Neural cell (in vitro differentiated cells): ENCODE results near the gene TFPT. TPM values are rescaled to one million over a fixed set of nuclear protein-coding genes. Genes with fewer than 3 reads are reported as not detected.

ENCODE experiments used
- H2AFZ ChIP-seq: fragments of 200-600, 300-800 bp; sonication (generic), shearing (Covaris generic); 2 replicates; pipeline ENCODE4 v1.6.0; 2014; ENCODE audit warnings: low read depth, mild to moderate bottlenecking, antibody characterized with exemption, low read length, moderate library complexity
- H3F3A ChIP-seq: fragments of 200-600 bp; shearing (Covaris generic); 2 replicates; pipeline ENCODE4 v1.6.1; 2016; ENCODE audit warnings: mild to moderate bottlenecking, moderate library complexity, mixed read lengths, antibody characterized with exemption, low read length; ENCODE audit not compliant: insufficient read depth, poor library complexity, severe bottlenecking
- H3K27ac ChIP-seq: fragments of 200-600, 300-800 bp; sonication (generic), shearing (Covaris generic); 2 replicates; pipeline ENCODE4 v1.5.1; 2014; ENCODE audit warnings: mild to moderate bottlenecking, low read length, moderate library complexity
- H3K27me3 ChIP-seq: fragments of 300-800, 200-600 bp; sonication (generic), shearing (Covaris generic); 2 replicates; pipeline ENCODE4 v1.6.0; 2014; ENCODE audit warnings: mild to moderate bottlenecking, low read depth, low read length, moderate library complexity; ENCODE audit not compliant: insufficient read depth
- H3K36me3 ChIP-seq: fragments of 300-800, 200-600 bp; sonication (generic), shearing (Covaris generic); 2 replicates; pipeline ENCODE4 v1.5.1; 2014; ENCODE audit warnings: mild to moderate bottlenecking, antibody characterized with exemption, low read length, moderate library complexity; ENCODE audit not compliant: insufficient read depth
- H3K4me2 ChIP-seq: fragments of 300-800, 200-600 bp; sonication (generic), shearing (Covaris generic); 2 replicates; pipeline ENCODE4 v1.6.0; 2014; ENCODE audit warnings: mild to moderate bottlenecking, low read length
- H3K4me3 ChIP-seq: fragments of 300-800, 200-600 bp; sonication (generic), shearing (Covaris generic); 2 replicates; pipeline ENCODE4 v1.5.1; 2014; ENCODE audit warnings: mild to moderate bottlenecking, low read length, moderate library complexity
- H3K79me2 ChIP-seq: fragments of 200-600 bp; shearing (Covaris generic); replicated peaks from 2 replicates; pipeline ENCODE4 v1.6.0; 2014; ENCODE audit warnings: mild to moderate bottlenecking, low read length, moderate library complexity; ENCODE audit not compliant: insufficient read depth
- H3K9ac ChIP-seq: fragments of 300-800, 200-600 bp; sonication (generic), shearing (Covaris generic); 2 replicates; pipeline ENCODE4 v1.6.1; 2016; ENCODE audit warnings: mild to moderate bottlenecking, low read length, mixed read lengths
- H3K9me2 ChIP-seq: fragments of 200-600 bp; shearing (Covaris generic); 2 replicates; pipeline ENCODE4 v1.6.1; 2016; ENCODE audit warnings: mild to moderate bottlenecking, low read length, mixed read lengths; ENCODE audit not compliant: insufficient read depth
- H3K9me3 ChIP-seq: fragments of 200-600, 300-800 bp; sonication (generic), shearing (Covaris generic); 2 replicates; pipeline ENCODE4 v1.6.1; 2016; ENCODE audit warnings: mild to moderate bottlenecking, mixed run types, low read length, moderate library complexity, mixed read lengths
- H4K20me1 ChIP-seq: fragments of 200-600 bp; shearing (Covaris generic); 2 replicates; pipeline ENCODE4 v1.6.1; 2016; ENCODE audit warnings: mild to moderate bottlenecking, mixed run types; ENCODE audit not compliant: insufficient read depth
- EP300 ChIP-seq: fragments of 450-650 bp; conservative IDR thresholded peaks from 2 replicates; pipeline ENCODE4 v1.6.1; 2014; ENCODE audit warnings: antibody characterized with exemption, mild to moderate bottlenecking, moderate library complexity; ENCODE audit not compliant: poor library complexity, severe bottlenecking
- EZH2 ChIP-seq: fragments of 200-600, 300-800 bp; shearing (Covaris generic), sonication (generic); IDR thresholded peaks from 2 replicates; pipeline ENCODE4 v1.6.1; 2014; ENCODE audit warnings: antibody characterized with exemption, low read length, borderline replicate concordance, mild to moderate bottlenecking; ENCODE audit not compliant: insufficient read depth, poor library complexity, severe bottlenecking
- MXI1 ChIP-seq: fragments of 450-650 bp; conservative IDR thresholded peaks from 2 replicates; pipeline ENCODE4 v1.6.1; 2014; ENCODE audit warnings: antibody characterized with exemption, mild to moderate bottlenecking; ENCODE audit not compliant: poor library complexity, severe bottlenecking
- POLR2AphosphoS5 ChIP-seq: IDR thresholded peaks from 2 replicates; pipeline ENCODE4 v1.6.1; 2012
- RAD21 ChIP-seq: fragments of 450-650 bp; conservative IDR thresholded peaks from 2 replicates; pipeline ENCODE4 v1.6.1; 2014; ENCODE audit warnings: antibody characterized with exemption, mild to moderate bottlenecking, moderate library complexity
- SMC3 ChIP-seq: fragments of 450-650 bp; conservative IDR thresholded peaks from 2 replicates; pipeline ENCODE4 v1.6.1; 2014; ENCODE audit warnings: antibody characterized with exemption, mild to moderate bottlenecking, moderate library complexity; ENCODE audit not compliant: poor library complexity
- TAF1 ChIP-seq: IDR thresholded peaks from 2 replicates; pipeline ENCODE4 v1.6.1; 2012; ENCODE audit warnings: low read depth
- polyA plus RNA-seq: library from polyadenylated mRNA; depleted of rRNA; stranded (reverse); fragments of >200 nt; gene quantifications from 2 replicates; pipeline ENCODE4 v1.2.3, GENCODE V29; 2014
- TF ChIP-seq, protein P1 (sequence below): fragments of 450-650 bp; IDR thresholded peaks from 2 replicates; pipeline ENCODE4 v1.5.1; 2014; ENCODE audit warnings: antibody characterized with exemption, mild to moderate bottlenecking, moderate library complexity; ENCODE audit not compliant: poor library complexity, severe bottlenecking
- TF ChIP-seq, protein P2 (sequence below): IDR thresholded peaks from 2 replicates; pipeline ENCODE4 v1.6.1; 2012; ENCODE audit warnings: borderline replicate concordance

Gene TFPT
- polyA plus RNA-seq, 1 donor from 2014 or later: 24.3 TPM

DNA sequence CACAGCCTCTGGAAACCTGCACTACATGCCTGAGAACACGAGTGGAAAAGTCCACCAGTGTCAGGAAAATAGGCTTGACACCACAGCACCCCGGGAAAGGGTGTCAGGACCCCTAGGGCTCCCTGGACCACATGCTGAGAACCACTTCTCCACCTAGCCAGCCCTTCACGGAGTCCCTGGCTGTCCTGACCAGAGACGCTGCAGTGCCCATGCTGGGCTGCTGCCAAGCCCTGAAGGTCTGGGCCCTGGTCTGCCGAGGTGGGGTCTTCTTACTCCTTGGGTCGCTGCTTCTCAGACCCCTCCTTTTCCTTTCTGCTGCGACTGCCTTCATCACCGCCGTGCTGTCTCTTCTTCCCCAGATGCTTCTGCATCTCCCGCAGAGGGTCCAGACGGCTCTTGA lies 41.0 kb upstream of the TFPT start:
- H3F3A ChIP-seq: no peaks in the 10 kb centered on the region
- H2AFZ ChIP-seq: no peak overlapping the region
- no peak overlapping the region for H3K27ac ChIP-seq
- no peaks in the 10 kb centered on the region for H4K20me1 ChIP-seq
- H3K27me3 ChIP-seq: no peaks in the 10 kb centered on the region
- H3K4me2 ChIP-seq: no peak overlapping the region
- no peaks in the 10 kb centered on the region for H3K36me3 ChIP-seq
- no peak for TF ChIP-seq SMC3
- no peak for TF ChIP-seq POLR2AphosphoS5
- TF ChIP-seq MXI1: no peak
- TF ChIP-seq TAF1: no peak
- TF ChIP-seq, protein P1, sequence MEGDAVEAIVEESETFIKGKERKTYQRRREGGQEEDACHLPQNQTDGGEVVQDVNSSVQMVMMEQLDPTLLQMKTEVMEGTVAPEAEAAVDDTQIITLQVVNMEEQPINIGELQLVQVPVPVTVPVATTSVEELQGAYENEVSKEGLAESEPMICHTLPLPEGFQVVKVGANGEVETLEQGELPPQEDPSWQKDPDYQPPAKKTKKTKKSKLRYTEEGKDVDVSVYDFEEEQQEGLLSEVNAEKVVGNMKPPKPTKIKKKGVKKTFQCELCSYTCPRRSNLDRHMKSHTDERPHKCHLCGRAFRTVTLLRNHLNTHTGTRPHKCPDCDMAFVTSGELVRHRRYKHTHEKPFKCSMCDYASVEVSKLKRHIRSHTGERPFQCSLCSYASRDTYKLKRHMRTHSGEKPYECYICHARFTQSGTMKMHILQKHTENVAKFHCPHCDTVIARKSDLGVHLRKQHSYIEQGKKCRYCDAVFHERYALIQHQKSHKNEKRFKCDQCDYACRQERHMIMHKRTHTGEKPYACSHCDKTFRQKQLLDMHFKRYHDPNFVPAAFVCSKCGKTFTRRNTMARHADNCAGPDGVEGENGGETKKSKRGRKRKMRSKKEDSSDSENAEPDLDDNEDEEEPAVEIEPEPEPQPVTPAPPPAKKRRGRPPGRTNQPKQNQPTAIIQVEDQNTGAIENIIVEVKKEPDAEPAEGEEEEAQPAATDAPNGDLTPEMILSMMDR: no peak
- TF ChIP-seq EP300: no peak
- TF ChIP-seq, protein P2, sequence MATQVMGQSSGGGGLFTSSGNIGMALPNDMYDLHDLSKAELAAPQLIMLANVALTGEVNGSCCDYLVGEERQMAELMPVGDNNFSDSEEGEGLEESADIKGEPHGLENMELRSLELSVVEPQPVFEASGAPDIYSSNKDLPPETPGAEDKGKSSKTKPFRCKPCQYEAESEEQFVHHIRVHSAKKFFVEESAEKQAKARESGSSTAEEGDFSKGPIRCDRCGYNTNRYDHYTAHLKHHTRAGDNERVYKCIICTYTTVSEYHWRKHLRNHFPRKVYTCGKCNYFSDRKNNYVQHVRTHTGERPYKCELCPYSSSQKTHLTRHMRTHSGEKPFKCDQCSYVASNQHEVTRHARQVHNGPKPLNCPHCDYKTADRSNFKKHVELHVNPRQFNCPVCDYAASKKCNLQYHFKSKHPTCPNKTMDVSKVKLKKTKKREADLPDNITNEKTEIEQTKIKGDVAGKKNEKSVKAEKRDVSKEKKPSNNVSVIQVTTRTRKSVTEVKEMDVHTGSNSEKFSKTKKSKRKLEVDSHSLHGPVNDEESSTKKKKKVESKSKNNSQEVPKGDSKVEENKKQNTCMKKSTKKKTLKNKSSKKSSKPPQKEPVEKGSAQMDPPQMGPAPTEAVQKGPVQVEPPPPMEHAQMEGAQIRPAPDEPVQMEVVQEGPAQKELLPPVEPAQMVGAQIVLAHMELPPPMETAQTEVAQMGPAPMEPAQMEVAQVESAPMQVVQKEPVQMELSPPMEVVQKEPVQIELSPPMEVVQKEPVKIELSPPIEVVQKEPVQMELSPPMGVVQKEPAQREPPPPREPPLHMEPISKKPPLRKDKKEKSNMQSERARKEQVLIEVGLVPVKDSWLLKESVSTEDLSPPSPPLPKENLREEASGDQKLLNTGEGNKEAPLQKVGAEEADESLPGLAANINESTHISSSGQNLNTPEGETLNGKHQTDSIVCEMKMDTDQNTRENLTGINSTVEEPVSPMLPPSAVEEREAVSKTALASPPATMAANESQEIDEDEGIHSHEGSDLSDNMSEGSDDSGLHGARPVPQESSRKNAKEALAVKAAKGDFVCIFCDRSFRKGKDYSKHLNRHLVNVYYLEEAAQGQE: no peak
- TF ChIP-seq EZH2: no peak
- TF ChIP-seq RAD21: no peak
- peaks cover 9% of the 10 kb centered on the region for H3K79me2 ChIP-seq
- no peaks in the 10 kb centered on the region for H3K9me2 ChIP-seq
- no peaks in the 10 kb centered on the region for H3K9me3 ChIP-seq
- no peak overlapping the region for H3K4me3 ChIP-seq
- no peak overlapping the region for H3K9ac ChIP-seq

DNA sequence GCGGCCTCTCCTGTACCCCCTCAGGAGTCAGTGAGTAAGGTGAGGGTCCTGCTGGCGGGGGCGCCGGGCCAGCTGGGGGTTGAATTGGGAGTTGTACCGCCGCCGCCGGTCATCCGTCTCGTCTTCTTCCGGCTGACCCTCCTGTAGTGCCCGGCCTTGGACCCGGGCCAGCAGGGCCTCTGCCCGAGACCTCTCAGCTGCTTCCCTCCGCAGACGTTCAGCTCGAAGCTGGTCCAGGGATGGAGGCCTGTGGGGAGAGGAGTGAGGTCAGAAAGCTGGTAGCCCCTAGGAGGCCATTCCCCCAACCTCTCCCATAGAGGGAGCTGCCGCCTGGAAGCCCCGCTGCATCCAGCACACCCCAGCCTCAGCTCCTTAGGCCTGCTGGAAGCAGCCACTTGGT lies 40.2 kb upstream of the TFPT start:
- H3K36me3 ChIP-seq: no peaks in the 10 kb centered on the region

More for the DNA sequence above, 40.2 kb upstream of the TFPT start:
- no peak overlapping the region for H3K9ac ChIP-seq
- H3K9me3 ChIP-seq: no peaks in the 10 kb centered on the region
- H3K27ac ChIP-seq: no peak overlapping the region
- TF ChIP-seq MXI1 (no peak), SMC3 (no peak), EP300 (no peak), TAF1 (no peak)
- TF ChIP-seq, protein P2: no peak
- TF ChIP-seq, protein P1: no peak
- H3K79me2 ChIP-seq: peaks cover 9% of the 10 kb centered on the region
- no peak overlapping the region for H3K4me3 ChIP-seq
- H4K20me1 ChIP-seq: no peaks in the 10 kb centered on the region
- H2AFZ ChIP-seq: no peak overlapping the region
- no peaks in the 10 kb centered on the region for H3F3A ChIP-seq
- H3K4me2 ChIP-seq: no peak overlapping the region
- H3K27me3 ChIP-seq: no peaks in the 10 kb centered on the region
- no peaks in the 10 kb centered on the region for H3K9me2 ChIP-seq
